T follicular helper cell (primary cell): Measurements from ENCODE around the gene SLIT2.

ENCODE experiments used
- DNase-seq: peaks from one replicate; pipeline ENCODE4 v3.0.0-alpha.2; 2020; ENCODE audit warnings: low read depth

SLIT2 gene

DNA sequence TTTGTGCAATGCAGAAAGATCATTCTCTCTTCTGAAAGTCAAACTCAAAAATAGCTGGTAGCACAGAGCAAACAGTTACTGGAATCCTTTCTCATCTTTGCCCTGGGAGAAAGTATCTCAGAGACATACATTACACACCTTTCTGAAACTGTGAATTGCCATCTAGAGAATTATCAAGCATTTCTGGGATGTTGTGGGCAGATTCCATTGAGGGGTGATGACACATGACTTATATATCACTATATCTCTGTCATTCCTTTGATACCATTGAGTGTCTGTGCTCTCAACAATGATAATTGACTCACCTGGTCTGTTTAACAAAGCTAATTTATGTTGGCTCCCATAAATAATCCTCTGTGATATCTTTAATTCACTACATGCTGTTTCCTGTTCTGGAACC lies 13.0 kb downstream of the SLIT2 start:
- DNase-seq: no peak

GRCh38 chr4:20265726-20266125 lies 14.0 kb downstream of the SLIT2 start:
- no peak for DNase-seq

DNA sequence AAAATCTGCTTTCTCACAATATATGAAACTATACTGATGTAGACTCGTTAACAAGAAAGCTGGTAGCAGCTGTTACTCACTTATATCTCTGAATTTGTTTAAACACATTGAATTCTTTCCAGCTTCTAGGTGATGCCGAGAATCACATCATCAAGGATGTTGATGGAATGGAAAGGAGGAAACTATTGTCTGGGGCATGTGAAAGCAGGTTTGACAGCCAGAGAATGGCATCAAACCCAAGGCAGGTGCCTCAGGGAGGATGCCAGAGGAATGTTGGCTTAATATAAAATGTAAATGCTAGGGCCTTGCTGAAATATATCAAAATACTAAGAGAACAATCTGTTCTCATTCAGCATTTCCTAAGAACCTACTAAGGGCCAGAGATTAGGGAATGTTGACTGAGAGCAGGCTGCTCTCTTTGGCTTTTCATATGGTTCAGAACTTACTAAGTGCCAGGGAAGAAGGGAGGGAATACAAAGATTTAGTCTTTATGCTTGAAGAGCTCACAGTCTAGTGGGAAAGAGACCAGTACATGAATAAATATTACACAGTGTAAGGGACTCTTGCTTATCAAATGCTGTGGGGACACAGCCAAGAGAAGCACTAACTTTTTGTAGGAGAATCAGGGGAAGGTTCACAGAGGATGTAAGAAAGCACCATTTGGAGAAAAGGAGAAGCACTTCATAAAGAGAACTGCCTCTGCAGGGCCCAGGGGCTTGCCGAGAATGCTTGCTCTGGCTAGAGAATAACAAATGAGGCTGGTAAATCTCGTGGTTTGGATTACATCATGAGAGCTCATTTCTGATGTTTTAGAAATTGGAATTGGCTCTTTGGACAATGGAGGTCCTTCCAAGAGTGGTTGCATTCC lies 14.7 kb downstream of the SLIT2 start:
- no peak for DNase-seq

GRCh38 chr4:20268028-20268427 lies 16.3 kb downstream of the SLIT2 start:
- DNase-seq: no peak

DNA sequence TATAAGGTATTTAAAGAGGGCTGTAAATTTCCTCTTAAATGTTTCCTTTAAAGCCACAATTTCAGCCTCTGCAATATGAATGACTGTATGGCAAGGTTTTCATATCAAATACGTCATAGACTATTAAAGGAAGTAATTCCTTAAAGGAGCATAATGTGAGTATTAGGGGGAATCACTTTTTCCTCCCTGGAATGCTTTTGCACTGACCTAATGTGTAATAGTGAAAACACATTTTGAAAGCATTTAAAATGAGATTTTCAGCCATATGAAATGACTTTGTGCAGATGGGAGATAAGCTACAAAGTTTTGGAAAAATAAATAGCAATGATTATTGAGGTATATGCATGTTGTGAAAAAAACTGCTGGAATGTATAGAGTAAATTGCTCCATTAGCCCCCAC lies 17.6 kb downstream of the SLIT2 start:
- DNase-seq: no peak

GRCh38 chr4:20271950-20272349 lies 20.2 kb downstream of the SLIT2 start:
- no peak for DNase-seq

DNA sequence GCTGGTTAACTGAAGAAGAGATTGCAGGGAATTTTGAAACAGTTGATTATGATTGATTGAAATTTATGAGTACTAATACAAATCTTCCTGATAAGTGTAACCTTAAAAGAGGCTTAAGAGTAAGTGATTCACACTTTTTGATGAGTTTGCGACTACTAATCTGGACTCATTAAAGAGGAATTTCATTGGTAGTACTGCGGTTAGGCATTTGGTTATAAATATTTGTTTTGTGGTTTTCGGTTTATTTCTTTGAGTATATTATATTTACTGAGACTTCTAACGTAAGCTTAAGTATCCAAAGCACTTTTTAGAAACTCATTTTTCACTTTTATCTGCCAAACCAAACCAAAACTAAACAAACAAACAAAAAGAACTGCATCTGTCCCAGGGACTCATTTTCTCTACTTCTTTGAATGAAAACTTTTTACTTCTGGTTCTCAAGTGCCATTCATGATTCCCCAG lies 20.7 kb downstream of the SLIT2 start:
- no peak for DNase-seq

- DNase-seq: no peak
Observed at GRCh38 chr4:20273793-20274192, 22.1 kb downstream of the SLIT2 start.

DNA sequence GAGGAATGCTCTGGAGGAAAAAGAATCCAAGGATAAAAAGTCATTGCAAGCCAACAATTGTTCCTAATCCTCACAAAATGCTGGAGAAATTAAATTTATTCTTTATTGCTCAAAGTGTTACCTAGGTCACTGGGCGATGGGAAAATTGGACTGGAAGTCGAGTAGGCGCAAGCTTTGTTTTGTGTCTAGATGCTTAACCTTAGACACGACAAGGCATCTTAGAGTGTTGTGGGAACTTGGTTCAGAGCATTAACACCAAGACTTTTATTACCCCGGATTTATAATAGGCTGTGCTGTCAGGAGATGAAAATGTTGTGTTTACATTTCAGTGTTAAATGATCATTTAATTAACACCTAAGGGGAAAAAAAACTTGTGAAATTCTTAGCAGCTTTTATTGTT lies 25.1 kb downstream of the SLIT2 start:
- no peak for DNase-seq

DNA sequence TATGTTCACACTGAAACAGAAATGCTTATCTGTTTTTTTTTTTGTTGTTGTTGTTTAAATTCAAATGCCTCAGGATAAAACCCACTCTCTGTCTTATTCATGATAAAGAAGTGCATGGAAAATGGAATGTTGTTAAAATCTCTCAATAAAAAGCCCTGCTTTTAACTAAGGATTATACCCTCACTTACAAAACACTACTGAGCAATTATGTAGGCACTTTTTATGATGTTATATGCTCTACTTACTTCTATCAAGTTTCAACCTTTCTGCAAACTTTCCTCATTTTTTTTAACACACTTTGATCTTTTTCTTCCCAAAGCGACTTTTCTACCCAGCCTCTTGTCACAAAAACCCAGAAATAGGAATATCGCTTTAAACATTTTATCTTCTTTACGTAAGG lies 26.5 kb downstream of the SLIT2 start:
- no peak for DNase-seq

- no peak for DNase-seq
Observed at GRCh38 chr4:20279381-20279780, 27.7 kb downstream of the SLIT2 start.

- DNase-seq: no peak
Observed at GRCh38 chr4:20281453-20281852, 29.7 kb downstream of the SLIT2 start.

DNA sequence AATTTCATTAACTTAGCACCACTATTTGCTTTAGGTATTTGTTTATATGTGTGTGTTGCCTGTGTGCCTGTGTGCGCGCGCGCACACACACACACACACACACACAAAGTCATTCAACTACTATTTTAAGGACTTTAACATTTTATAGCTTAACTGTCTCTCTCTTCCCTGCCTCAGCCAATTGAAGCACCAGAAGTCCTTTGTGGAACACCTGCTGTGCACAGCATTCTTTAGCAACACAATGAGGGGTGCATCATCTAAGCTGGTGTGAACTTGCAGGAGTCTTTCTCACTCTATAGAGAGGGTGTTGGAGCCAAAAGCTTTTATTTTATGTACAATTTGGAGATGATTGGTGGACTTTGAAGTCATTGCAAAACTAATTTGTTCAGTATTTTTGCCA lies 31.3 kb downstream of the SLIT2 start:
- DNase-seq: no peak

- no peak for DNase-seq
Observed at GRCh38 chr4:20284990-20285389, 33.3 kb downstream of the SLIT2 start.

- no peak for DNase-seq
Observed at GRCh38 chr4:20287246-20287645, 35.5 kb downstream of the SLIT2 start.

DNA sequence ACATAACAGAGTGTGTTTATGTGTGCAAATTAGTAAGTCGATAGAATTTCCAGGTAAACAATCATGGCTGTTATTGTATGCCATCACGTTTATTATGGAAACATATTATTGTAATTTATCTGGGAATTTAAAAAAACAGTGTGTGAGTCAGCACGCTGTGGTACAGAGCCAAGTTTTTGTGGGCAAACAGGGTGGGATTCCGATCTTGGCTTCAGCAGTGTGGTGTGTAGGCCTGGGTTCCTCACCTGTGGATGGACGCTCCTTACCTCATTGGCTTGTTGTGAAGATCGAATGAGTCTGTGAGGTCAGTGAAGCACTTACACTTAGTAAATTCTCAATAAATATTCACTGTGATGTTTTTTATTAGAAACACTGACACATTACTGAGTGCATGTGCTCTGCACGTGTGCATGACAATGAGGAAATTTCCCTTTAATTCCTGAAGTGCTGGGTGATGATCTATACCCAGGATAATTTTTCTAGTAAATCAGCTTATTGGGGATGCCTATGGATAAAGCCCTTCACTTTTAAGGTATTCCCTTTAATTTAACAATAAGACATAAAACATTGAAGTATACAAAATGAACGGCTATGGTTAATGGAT lies 36.4 kb downstream of the SLIT2 start:
- DNase-seq: no peak

DNA sequence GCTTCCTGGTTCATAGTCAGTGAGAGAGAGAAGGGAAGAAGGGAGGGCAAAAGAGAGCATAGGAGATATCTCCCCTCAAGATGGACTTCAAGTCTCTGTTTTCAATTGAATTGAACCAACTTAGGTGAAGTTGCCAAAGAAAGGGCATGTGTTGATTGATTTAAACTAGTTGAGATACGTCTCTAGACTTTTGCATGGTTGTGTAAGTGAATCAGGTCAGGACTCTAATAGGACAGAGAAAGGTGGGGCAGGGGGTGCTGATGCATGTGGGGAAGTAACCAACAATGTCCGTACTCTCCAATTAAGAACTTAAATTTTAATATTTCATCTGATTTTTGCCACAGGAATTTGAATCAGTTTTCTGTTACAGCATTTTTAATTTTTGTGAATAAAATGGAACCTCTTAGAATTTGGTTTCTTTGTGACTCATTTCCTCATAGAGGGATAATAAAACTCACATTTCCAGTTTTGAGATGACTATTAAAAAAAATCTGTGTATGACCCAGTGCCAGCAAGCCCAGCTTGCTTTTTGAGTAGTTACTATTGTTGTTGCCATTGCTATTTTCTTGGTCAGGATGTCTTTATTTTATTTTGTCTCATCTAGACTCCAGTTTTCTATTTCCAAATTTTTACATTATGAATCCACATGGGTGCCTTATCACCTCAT lies 37.3 kb downstream of the SLIT2 start:
- DNase-seq: no peak

DNA sequence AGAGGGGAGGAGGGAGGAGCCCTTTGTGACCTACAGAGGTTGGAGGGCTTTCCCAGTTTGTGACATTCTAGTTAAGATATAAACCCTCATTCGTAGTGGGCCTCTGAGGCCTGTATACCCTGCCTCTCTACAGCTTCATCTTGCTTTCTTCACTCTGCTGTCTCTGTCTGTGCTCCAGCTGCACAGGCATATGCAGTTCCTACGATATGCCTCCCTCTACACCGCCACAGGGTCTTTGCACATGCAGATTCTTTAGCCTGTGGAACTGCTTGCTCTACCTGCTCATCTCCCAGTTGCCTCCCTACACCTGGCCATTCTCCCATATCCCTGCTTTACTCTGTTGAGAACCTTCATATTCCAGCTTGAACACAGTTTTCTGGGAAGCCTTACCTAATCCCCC lies 38.1 kb downstream of the SLIT2 start:
- no peak for DNase-seq

DNA sequence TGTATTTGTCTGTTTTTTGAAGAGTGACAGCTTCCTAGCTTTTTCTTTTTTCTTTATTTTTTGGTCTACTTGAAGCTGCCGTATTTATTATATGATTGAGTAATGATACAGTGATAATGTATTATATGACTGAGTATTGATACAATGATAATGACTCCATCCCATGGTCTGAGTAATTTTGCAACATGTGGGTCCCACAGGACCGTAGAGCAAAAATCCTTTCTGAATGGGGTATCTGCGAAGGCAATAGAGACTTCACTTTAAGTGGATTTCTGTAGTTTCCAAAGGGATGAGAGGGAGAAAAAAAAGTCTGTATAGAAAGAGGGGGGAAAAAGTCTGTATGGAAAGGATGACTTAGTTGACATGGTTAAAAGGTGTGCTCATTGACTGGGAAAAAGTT lies 41.0 kb downstream of the SLIT2 start:
- DNase-seq: no peak

- DNase-seq: no peak
Observed at GRCh38 chr4:20297261-20297660, 45.6 kb downstream of the SLIT2 start.

DNA sequence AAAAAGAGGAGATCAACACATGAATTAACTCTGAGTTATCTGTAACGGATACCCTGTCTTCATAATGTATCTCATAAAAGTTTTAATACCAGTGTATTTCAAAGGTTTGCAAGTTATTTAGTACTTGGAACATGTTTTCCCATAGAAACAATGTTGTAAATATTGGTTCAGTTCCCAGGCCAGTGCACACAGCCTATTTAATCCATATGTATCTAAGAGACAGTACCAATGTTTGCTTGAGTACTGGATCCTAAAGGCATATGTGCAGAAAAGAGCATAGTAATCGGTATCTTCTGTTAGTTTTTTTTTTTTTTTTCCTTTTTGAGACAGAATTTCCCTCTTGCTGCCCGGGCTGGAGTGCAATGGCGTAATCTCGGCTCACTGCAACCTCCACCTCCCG lies 46.1 kb downstream of the SLIT2 start:
- no peak for DNase-seq

GRCh38 chr4:20298455-20298854 lies 46.8 kb downstream of the SLIT2 start:
- DNase-seq: no peak

DNA sequence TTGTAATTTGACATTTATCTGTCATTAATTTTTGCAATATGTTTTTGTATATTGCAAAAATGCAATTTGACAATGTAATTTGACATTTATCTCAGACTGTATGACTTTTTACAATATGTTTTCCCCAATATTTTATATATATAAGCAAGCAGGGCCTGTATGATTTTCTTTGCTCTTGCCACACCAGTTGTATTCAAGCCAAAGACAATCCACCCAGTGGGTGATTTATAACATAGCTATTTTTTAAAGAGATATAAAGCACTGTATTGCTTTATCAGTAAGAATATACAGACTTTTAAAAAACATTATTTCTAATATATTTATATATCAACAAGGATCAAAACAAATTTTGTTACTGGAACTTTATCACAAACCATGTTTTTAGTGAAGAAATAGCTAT lies 47.3 kb downstream of the SLIT2 start:
- no peak for DNase-seq
